Measurements from ENCODE around the gene GBGT1. TPM values are rescaled to one million over a fixed set of nuclear protein-coding genes. Genes with fewer than 3 reads are reported as not detected.

Gene GBGT1
- total and polyA plus RNA-seq, 2 donors (not counting 1 experiment from before 2014, with no cell fraction given) = 19.6 to 52.7 TPM

DNA sequence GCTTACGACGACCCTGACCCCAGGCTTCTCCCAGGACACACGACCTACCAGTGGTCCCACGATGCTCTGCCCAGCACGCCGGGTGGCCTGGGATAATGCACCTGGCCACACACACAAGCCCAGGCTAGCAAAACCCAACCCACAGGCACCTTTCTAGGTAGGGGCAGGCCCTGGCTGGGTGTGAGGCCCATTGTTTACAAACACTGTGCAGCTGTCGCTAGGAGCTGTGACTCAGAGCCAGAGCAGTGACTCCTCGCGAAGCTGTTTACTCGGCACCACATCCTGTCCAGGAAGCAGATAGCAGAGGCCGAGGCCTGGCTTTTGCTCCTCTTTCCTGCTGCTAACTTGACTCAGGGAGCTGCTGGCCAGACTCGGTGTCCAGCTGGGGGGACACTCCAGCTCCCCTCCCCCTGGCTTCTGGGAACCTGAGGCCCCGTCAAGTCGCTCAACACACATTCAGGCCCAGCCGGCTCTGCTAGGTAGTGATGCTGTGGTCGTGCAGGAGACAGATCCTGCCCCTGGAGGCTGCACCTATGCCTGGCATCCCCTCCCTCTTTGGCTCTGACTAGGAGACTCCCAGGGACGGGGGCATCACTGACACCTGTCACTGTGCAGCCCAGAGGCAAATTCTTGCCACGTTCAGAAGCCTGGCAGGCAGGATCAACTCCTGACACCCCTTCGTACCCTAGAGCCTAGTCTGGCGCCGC lies 29.9 kb downstream of the GBGT1 start:
- H3K9me3 Mint-ChIP-seq (ENCODE audit: insufficient read depth) = no peaks in the 10 kb centered on the region
- intact Hi-C loops (cut with micrococcal nuclease) = loop anchor here (1.0 kb wide), 2 partner anchors 10 to 13 kb away; partner anchors contain the start of gene RALGDS
- H3K4me3 ChIP-seq (ENCODE audit: control extremely low read depth in 1 of 5, extremely low read depth in 1 of 5, insufficient read depth in 1 of 5, low read depth in 2 of 5, low read length in 4 of 5) = no peak overlapping the region
- 55% methylated on average over 21 of the region's 21 CpGs for WGBS (ENCODE audit: insufficient coverage)
- DNase-seq = peak; percentile 87
- H3K9me3 ChIP-seq (ENCODE audit: control extremely low read depth in 1 of 3, control insufficient read depth in 2 of 3, insufficient read depth in 1 of 3, low read length in 2 of 3) = no peaks in the 10 kb centered on the region
- peaks cover 56% of the 10 kb centered on the region for H3K79me2 ChIP-seq (ENCODE audit: control insufficient read depth, insufficient read depth, low read length)
- no peaks in the 10 kb centered on the region for H4K20me1 ChIP-seq (ENCODE audit: control insufficient read depth, insufficient read depth, low read length, poor library complexity, severe bottlenecking)
- H3K4me3 Mint-ChIP-seq = peak overlapping the region; percentile 80
- H3K27ac ChIP-seq (ENCODE audit: low read length in 2 of 2) = peak overlapping the region; percentile 92 to 95
- CTCF ChIA-PET = interaction anchor here (1.0 to 6.9 kb wide), 7 partner anchors 10 to 55 kb away, joined by 3 to 87 read pairs (median 9); no protein-coding TSS in a partner anchor
- H3K4me1 Mint-ChIP-seq = peaks cover 54% of the 10 kb centered on the region
- peak overlapping the region; percentile 47 for H3K9ac ChIP-seq (ENCODE audit: low read length)
- POLR2A ChIA-PET = interaction anchor here (1.0 to 1.9 kb wide), 8 partner anchors 10 to 25 kb away, joined by 3 to 22 read pairs (median 8); partner anchors contain the start of gene RALGDS
- ATAC-seq (ENCODE audit: low read depth) = peak; percentile 82
- peak overlapping the region; percentile 100 for H3K27ac Mint-ChIP-seq
- peaks cover 28 to 55% of the 10 kb centered on the region in 2 donors for H3K4me1 ChIP-seq (ENCODE audit: control insufficient read depth in 2 of 2, insufficient read depth in 2 of 2, low read length in 2 of 2)
- peak overlapping the region; percentile 57 for H3K4me2 ChIP-seq (replicated peaks; ENCODE audit: low read depth, low read length, poor library complexity, severe bottlenecking)
- no peak for TF ChIP-seq CTCF (IDR thresholded peaks at IDR 0.05)
- no peak for TF ChIP-seq EZH2 (IDR thresholded peaks at IDR 0.05; ENCODE audit: borderline replicate concordance, insufficient read depth, low read depth, low read length, poor library complexity, severe bottlenecking)
- H2AFZ ChIP-seq (ENCODE audit: insufficient read depth, low read depth, low read length, poor library complexity, severe bottlenecking) = no peak overlapping the region
- H3K36me3 ChIP-seq (replicated peaks in 1 of 2; ENCODE audit: control extremely low read depth in 1 of 2, control insufficient read depth in 1 of 2, extremely low read depth in 1 of 2, insufficient read depth in 2 of 2, low read length in 1 of 2) = peaks cover 0 to 3% of the 10 kb centered on the region in 2 experiments
- no peaks in the 10 kb centered on the region for H3K27me3 Mint-ChIP-seq
- H3K27me3 ChIP-seq (replicated peaks in 1 of 4; ENCODE audit: control extremely low read depth in 1 of 4, control insufficient read depth in 3 of 4, insufficient read depth in 4 of 4, low read length in 3 of 4) = no peaks in the 10 kb centered on the region

DNA sequence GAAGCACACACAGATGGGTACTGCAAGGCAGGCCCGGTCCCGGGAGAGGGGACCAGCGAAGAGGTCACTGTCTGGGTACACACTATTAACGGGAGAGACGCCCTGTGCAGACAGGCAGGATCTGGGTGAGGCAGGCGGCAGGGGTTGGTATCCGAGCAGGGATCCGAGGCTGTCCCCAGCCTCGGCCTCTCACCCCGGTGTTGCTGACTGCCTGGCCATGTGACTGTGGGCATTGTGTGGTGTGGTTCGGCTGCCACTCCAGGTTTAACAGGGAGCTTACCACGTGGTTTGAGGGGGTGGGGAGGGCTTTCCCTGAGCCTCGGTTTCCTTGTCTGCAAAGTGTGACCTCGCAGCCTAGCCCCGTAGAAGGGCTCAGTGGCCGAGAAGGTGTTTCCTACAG lies 31.5 kb downstream of the GBGT1 start:
- no peaks in the 10 kb centered on the region for H3K27me3 ChIP-seq (replicated peaks in 1 of 4; ENCODE audit: control extremely low read depth in 1 of 4, control insufficient read depth in 3 of 4, insufficient read depth in 4 of 4, low read length in 3 of 4)
- DNase-seq (no peak), ATAC-seq (ENCODE audit: low read depth) (no peak)
- ChIA-PET POLR2A (interaction anchor here (0.6 to 1.8 kb wide), 2 partner anchors 15 to 111 kb away, joined by 3 to 7 read pairs; no protein-coding TSS in a partner anchor), CTCF (interaction anchor here (1.2 to 6.9 kb wide), 5 partner anchors 11 to 30 kb away, joined by 3 to 87 read pairs (median 11); no protein-coding TSS in a partner anchor)
- H3K9me3 Mint-ChIP-seq (ENCODE audit: insufficient read depth) = no peaks in the 10 kb centered on the region
- intact Hi-C loops (cut with micrococcal nuclease) = no loop called here
- 93% methylated on average over 12 of the region's 16 CpGs for WGBS (ENCODE audit: insufficient coverage)
- no peaks in the 10 kb centered on the region for H3K27me3 Mint-ChIP-seq
- peak overlapping the region; percentile 59 for H3K4me3 Mint-ChIP-seq
- H3K4me2 ChIP-seq (replicated peaks; ENCODE audit: low read depth, low read length, poor library complexity, severe bottlenecking) = no peak overlapping the region
- TF ChIP-seq EZH2 (IDR thresholded peaks at IDR 0.05; ENCODE audit: borderline replicate concordance, insufficient read depth, low read depth, low read length, poor library complexity, severe bottlenecking) (no peak), CTCF (IDR thresholded peaks at IDR 0.05) (no peak)
- H3K4me3 ChIP-seq (ENCODE audit: control extremely low read depth in 1 of 5, extremely low read depth in 1 of 5, insufficient read depth in 1 of 5, low read depth in 2 of 5, low read length in 4 of 5) = no peak overlapping the region
- H3K4me1 ChIP-seq (ENCODE audit: control insufficient read depth in 2 of 2, insufficient read depth in 2 of 2, low read length in 2 of 2) = peaks cover 28 to 58% of the 10 kb centered on the region in 2 donors
- H2AFZ ChIP-seq (ENCODE audit: insufficient read depth, low read depth, low read length, poor library complexity, severe bottlenecking) = no peak overlapping the region
- no peaks in the 10 kb centered on the region for H3K9me3 ChIP-seq (ENCODE audit: control extremely low read depth in 1 of 3, control insufficient read depth in 2 of 3, insufficient read depth in 1 of 3, low read length in 2 of 3)
- no peaks in the 10 kb centered on the region for H4K20me1 ChIP-seq (ENCODE audit: control insufficient read depth, insufficient read depth, low read length, poor library complexity, severe bottlenecking)
- H3K4me1 Mint-ChIP-seq = peaks cover 62% of the 10 kb centered on the region
- peak overlapping the region; percentile 71 to 95 for H3K27ac ChIP-seq (ENCODE audit: low read length in 2 of 2)
- H3K9ac ChIP-seq (ENCODE audit: low read length) = no peak overlapping the region
- peaks cover 66% of the 10 kb centered on the region for H3K79me2 ChIP-seq (ENCODE audit: control insufficient read depth, insufficient read depth, low read length)
- peaks cover 0 to 8% of the 10 kb centered on the region in 2 experiments for H3K36me3 ChIP-seq (replicated peaks in 1 of 2; ENCODE audit: control extremely low read depth in 1 of 2, control insufficient read depth in 1 of 2, extremely low read depth in 1 of 2, insufficient read depth in 2 of 2, low read length in 1 of 2)
- peak overlapping the region; percentile 100 for H3K27ac Mint-ChIP-seq

Measured in B cell (primary cell).